Esophagus (tissue), 2 donors: ENCODE data around the gene KDM1A. TPM values are rescaled to one million over a fixed set of nuclear protein-coding genes. Genes with fewer than 3 reads are reported as not detected.
"Not testable (repeated sequence)": the region's sequence is repeated elsewhere in the genome, so short reads cannot be mapped to it uniquely, and the experiment has no call there.

Experiments
- H3K27ac ChIP-seq, 2 donors: one replicate each; pipeline ENCODE4 v1.5.1; 2013; ENCODE audit warnings: low read depth in 2 of 2, mild to moderate bottlenecking in 2 of 2, inconsistent platforms in 1 of 2, low read length in 1 of 2, moderate library complexity in 1 of 2
- H3K27me3 ChIP-seq, 2 donors: one replicate each; pipeline ENCODE4 v1.6.1; 2013; ENCODE audit warnings: low read length in 2 of 2, control low read depth in 1 of 2, mild to moderate bottlenecking in 1 of 2; ENCODE audit not compliant: insufficient read depth in 2 of 2, control insufficient read depth in 1 of 2
- H3K36me3 ChIP-seq, 2 donors: one replicate each; pipeline ENCODE4 v1.6.1; 2013; ENCODE audit warnings: low read length in 1 of 2; ENCODE audit not compliant: control insufficient read depth in 2 of 2, insufficient read depth in 2 of 2
- H3K4me1 ChIP-seq, 2 donors: one replicate each; pipeline ENCODE4 v1.6.1; 2013; ENCODE audit warnings: low read length in 1 of 2; ENCODE audit not compliant: control insufficient read depth in 2 of 2, insufficient read depth in 2 of 2
- H3K4me3 ChIP-seq, 2 donors: one replicate each; pipeline ENCODE4 v1.5.1; 2013; ENCODE audit warnings: low read length in 2 of 2, mild to moderate bottlenecking in 2 of 2, low read depth in 1 of 2, moderate library complexity in 1 of 2
- H3K9me3 ChIP-seq, 2 donors: one replicate each; pipeline ENCODE4 v1.6.1; 2013; ENCODE audit warnings: mild to moderate bottlenecking in 2 of 2, low read depth in 1 of 2, low read length in 1 of 2, moderate library complexity in 1 of 2; ENCODE audit not compliant: control insufficient read depth in 2 of 2, insufficient read depth in 1 of 2
- WGBS, 2 donors: extraction: QIAGEN DNeasy Blood & Tissue Kit; methylation state at CpG; one replicate each; pipeline ENCODE4 v1.1.7; 2013; 5-methylcytosine and 5-hydroxymethylcytosine counted together
- polyA plus RNA-seq, 2 donors: library from polyadenylated mRNA; stranded (reverse); fragments of 200-250 nt; gene quantifications; one replicate each; pipeline ENCODE4 v1.2.3, GENCODE V29; 2013
- donor health status: healthy with polysubstance abuse.
- donor health status: Bipolar disorder and iron deficiency.

Gene KDM1A
- polyA plus RNA-seq, 2 donors: 15.6 to 32.0 TPM

DNA sequence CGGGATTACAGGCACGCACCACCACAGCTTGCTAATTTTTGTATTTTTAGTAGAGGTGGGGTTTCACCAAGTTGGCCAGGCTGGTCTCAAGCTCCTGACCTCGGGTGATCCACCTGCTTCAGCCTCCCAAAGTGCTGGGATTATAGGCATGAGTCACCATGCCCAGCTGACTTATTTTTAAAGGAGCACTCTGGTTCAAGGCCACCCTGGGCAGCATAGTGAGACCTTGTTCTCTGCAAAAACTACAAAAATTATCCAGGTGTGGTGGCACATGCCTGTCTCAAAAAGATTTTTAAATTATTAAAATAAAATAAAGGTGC lies 38.8 kb upstream of the KDM1A start:
- not testable (repeated sequence) for H3K36me3 ChIP-seq, H3K9me3 ChIP-seq, H3K4me1 ChIP-seq, H3K27ac ChIP-seq, H3K27me3 ChIP-seq, H3K4me3 ChIP-seq
- 71 to 75% methylated on average over 3 of the region's 3 CpGs for WGBS, 2 donors

DNA sequence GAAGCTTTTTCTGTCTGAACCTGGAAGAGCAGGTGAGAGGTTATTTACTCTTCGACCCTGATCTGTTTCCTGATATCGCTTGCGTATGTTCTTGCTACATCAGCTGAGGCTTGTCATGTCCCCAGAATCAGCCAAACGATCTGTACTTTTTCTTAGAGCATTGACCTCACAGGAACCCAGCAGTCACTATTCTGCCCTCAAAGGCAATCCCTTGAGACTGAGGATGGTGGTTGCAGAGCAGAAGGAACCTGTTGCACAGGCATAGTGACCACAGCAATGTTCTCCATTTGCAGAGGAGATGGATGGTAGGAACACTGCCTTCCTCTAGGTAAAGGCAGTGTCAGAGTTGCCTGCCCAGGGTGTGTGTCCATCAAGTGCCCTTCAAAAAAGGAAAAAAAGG lies 35.3 kb upstream of the KDM1A start:
- WGBS, 2 donors: 71 to 79% methylated on average over 4 of the region's 4 CpGs
- no peaks in the 10 kb centered on the region for H3K36me3 ChIP-seq
- no peak overlapping the region for H3K4me3 ChIP-seq
- no peaks in the 10 kb centered on the region for H3K27me3 ChIP-seq
- no peak overlapping the region for H3K27ac ChIP-seq
- no peaks in the 10 kb centered on the region for H3K9me3 ChIP-seq
- H3K4me1 ChIP-seq: no peaks in the 10 kb centered on the region

DNA sequence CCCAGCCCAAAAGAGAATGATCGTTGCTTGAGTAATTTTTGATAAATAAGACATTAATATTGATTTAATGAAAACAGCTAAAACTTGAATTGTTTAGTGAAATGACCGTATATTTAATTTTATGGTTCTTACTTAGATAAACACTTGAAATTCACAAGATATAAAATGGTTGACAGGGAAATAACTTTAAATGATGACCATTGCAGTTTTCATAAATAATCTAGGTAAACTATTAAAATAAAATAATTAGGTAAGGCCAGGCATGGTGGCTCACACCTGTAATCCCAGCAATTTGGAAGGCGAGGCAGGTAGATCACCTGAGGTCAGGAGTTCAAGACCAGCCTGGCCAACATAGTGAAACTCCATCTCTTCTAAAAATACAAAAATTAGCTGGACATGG lies 26.9 kb upstream of the KDM1A start:
- H3K36me3 ChIP-seq, H3K27ac ChIP-seq, H3K9me3 ChIP-seq, H3K4me1 ChIP-seq, H3K4me3 ChIP-seq, H3K27me3 ChIP-seq: not testable (repeated sequence)
- WGBS, 2 donors: 71 to 82% methylated on average over 3 of the region's 3 CpGs

DNA sequence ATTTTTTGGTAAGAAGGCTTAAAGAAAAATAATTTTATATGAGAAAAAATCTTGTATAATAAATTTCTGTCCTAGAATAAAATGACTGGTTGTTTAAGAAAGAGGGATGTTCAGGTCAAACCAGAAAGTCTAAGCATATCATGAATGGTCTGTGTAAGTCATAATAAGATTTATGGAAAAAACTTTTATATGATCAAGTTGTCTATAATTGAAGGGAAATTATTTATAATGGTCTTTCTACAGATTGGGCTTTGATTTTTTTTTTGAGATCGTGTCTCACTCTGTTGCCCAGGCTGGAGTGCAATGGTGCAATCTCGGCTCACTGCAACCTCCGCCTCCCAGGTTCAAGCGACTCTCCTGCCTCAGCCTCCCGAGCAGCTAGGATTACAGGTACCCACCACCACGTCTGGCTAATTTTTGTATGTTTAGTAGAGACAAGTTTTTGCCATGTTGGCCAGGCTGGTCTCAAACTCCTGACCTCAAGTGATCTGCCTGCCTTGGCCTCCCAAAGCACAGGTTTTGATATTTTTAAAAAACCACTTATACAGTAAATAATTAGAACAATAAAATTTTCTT lies 26.0 kb upstream of the KDM1A start:
- H3K9me3 ChIP-seq, H3K27me3 ChIP-seq, H3K36me3 ChIP-seq, H3K4me3 ChIP-seq, H3K4me1 ChIP-seq, H3K27ac ChIP-seq: not testable (repeated sequence)
- WGBS, 2 donors: 80 to 88% methylated on average over 6 of the region's 6 CpGs

DNA sequence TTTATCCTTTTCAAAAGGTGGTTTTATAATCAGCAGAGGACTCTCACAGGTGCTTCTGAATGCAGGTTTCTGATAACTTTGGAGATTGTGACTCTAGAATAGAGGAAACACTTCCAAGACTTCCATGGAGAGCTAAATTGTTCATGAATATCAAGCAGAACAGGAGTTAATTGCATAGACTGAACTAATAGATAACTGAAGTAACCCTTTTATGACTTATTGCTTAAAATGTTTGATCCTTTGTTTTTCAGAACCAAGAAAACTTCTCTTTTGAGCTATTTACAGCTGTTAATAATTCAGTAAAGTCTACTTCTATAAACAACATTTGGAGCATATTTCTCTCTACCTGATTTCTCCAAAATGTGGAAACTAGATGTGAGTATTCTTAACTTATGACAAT lies 23.5 kb upstream of the KDM1A start:
- H3K36me3 ChIP-seq: no peaks in the 10 kb centered on the region
- H3K4me3 ChIP-seq: no peak overlapping the region
- H3K9me3 ChIP-seq: peaks cover 0 to 3% of the 10 kb centered on the region in 2 donors
- no peaks in the 10 kb centered on the region for H3K27me3 ChIP-seq
- no peaks in the 10 kb centered on the region for H3K4me1 ChIP-seq
- H3K27ac ChIP-seq: no peak overlapping the region

GRCh38 chr1:22997528-22997927 lies 21.7 kb upstream of the KDM1A start:
- 79% methylated on average over 5 of the region's 5 CpGs for WGBS, 2 donors
- H3K9me3 ChIP-seq, H3K36me3 ChIP-seq, H3K27me3 ChIP-seq, H3K4me3 ChIP-seq, H3K27ac ChIP-seq, H3K4me1 ChIP-seq: not testable (repeated sequence)

DNA sequence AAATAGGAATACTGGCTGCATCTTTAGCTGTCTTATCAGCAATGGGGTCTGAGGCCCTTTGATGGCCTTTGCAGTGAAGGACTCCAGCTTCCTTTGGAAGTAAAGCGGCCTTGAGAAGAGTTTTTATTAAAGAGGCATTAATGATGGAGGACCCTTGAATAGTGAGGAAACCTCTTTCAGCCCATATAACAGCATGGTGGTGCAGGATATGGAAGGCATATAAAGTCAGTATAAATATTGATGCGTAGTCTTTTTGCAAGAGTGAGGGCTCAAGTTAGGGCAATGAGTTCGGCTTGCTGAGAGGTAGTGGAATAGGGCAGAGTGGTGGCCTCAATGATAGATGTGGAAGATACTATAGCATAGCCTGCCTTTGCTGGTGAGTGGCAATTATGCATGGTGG lies 19.1 kb upstream of the KDM1A start:
- 95% methylated on average over 3 of the region's 3 CpGs for WGBS, 2 donors
- not testable (repeated sequence) for H3K27ac ChIP-seq, H3K9me3 ChIP-seq

GRCh38 chr1:23002218-23002617 lies 17.1 kb upstream of the KDM1A start:
- not testable (repeated sequence) for H3K27me3 ChIP-seq, H3K27ac ChIP-seq, H3K36me3 ChIP-seq, H3K4me1 ChIP-seq, H3K9me3 ChIP-seq, H3K4me3 ChIP-seq
- WGBS, 2 donors: 88 to 92% methylated on average over 7 of the region's 7 CpGs

More for the DNA sequence above, 19.1 kb upstream of the KDM1A start:
- not testable (repeated sequence) for H3K27me3 ChIP-seq, H3K36me3 ChIP-seq, H3K4me1 ChIP-seq, H3K4me3 ChIP-seq

- Histone ChIP-seq H3K4me3 (no peak overlapping the region), H3K27me3 (no peaks in the 10 kb centered on the region), H3K27ac (no peak overlapping the region), H3K36me3 (no peaks in the 10 kb centered on the region), H3K9me3 (peaks cover 0 to 3% of the 10 kb centered on the region in 2 donors), H3K4me1 (no peaks in the 10 kb centered on the region)
- 74 to 81% methylated on average over 3 of the region's 3 CpGs for WGBS, 2 donors
Observed at GRCh38 chr1:23004112-23004511, 15.2 kb upstream of the KDM1A start.

DNA sequence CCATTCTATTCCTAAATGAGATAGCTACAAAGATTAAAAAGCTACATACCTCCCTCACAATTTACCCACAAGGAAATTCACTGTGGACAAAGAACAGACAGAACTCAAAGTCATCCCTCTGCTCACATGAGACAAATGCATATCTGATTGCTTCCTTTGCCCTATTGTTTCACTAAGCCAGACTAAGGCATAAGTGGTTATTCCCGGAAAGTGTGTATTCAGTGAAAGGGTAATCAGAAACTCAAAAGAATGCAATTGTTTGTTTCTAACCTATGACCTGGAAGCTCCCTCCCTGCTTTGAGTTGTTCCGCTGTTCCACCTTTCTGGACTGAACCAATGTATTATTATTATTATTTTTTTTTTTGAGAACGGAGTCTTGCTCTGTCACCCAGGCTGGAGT lies 14.5 kb upstream of the KDM1A start:
- H3K4me3 ChIP-seq, H3K27me3 ChIP-seq, H3K36me3 ChIP-seq, H3K4me1 ChIP-seq, H3K9me3 ChIP-seq, H3K27ac ChIP-seq: not testable (repeated sequence)
- 66 to 83% methylated on average over 3 of the region's 3 CpGs for WGBS, 2 donors
